ENCODE measurements around the gene CFP. TPM values are rescaled to one million over a fixed set of nuclear protein-coding genes. Genes with fewer than 3 reads are reported as not detected.

CFP gene
- total RNA-seq, 1 experiment from 2014 or later = 1.3 TPM

DNA sequence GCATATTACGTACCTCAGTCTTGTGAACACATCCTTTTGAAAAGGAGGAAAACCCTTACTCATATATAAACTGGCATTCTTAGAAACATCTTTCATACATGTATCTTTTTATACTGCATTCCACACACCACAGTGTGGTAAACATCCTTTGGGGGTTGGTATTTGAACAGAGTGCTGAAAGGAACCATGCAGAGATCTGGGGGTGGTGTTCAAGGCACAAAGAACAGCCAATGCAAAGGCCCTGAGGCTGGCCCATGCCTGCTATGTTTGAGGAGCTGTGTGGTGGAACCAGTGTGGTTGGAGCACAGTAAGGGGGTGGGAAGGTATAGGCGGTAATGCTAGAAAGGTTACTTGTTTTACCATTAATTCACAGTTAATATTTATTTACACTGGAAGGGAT is 18.6 kb upstream of the CFP start:
- Histone ChIP-seq H3K27me3 (ENCODE audit: insufficient read depth, low read length) (no peaks in the 10 kb centered on the region), H3K4me1 (ENCODE audit: control insufficient read depth in 1 of 2, insufficient read depth in 2 of 2, low read length in 2 of 2) (peaks cover 8 to 20% of the 10 kb centered on the region in 2 experiments; a peak in 3 of 4 replicates), H3K4me2 (ENCODE audit: low read length) (no peak overlapping the region), H3K27ac (ENCODE audit: low read depth, low read length) (no peak overlapping the region), H3K79me2 (ENCODE audit: insufficient read depth, low read length) (peaks cover 36% of the 10 kb centered on the region), H3K4me3 (replicated peaks in 1 of 2; ENCODE audit: low read depth in 1 of 2, low read length in 2 of 2) (no peak overlapping the region), H3K36me3 (ENCODE audit: control insufficient read depth in 1 of 2, insufficient read depth in 2 of 2, low read length in 2 of 2) (peaks cover 0 to 2% of the 10 kb centered on the region in 2 experiments; a peak in 3 of 4 replicates), H3K9me2 (ENCODE audit: insufficient read depth) (no peaks in the 10 kb centered on the region), H3K9me3 (ENCODE audit: control insufficient read depth in 1 of 2, insufficient read depth in 1 of 2, low read depth in 1 of 2, low read length in 2 of 2) (no peaks in the 10 kb centered on the region), H3K9ac (ENCODE audit: low read length) (no peak overlapping the region), H2AFZ (ENCODE audit: low read depth, low read length, poor library complexity, severe bottlenecking) (no peak overlapping the region), H4K20me1 (ENCODE audit: insufficient read depth) (no peaks in the 10 kb centered on the region)
- TF ChIP-seq YY1 (IDR thresholded peaks at IDR 0.05; ENCODE audit: extremely low read depth, insufficient replicate concordance, low read depth, low read length) = no peak
- no peak for TF ChIP-seq ZFX (IDR thresholded peaks at IDR 0.05)
- no peak for TF ChIP-seq SIN3A (IDR thresholded peaks at IDR 0.05; ENCODE audit: low read depth)
- TF ChIP-seq CBX3 (IDR thresholded peaks at IDR 0.05; ENCODE audit: low read depth) = no peak
- no peak for TF ChIP-seq EZH2 (IDR thresholded peaks at IDR 0.05)
- no peak for TF ChIP-seq EGR1 (IDR thresholded peaks at IDR 0.05; ENCODE audit: low read depth)
- TF ChIP-seq, protein P1, sequence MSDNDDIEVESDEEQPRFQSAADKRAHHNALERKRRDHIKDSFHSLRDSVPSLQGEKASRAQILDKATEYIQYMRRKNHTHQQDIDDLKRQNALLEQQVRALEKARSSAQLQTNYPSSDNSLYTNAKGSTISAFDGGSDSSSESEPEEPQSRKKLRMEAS (IDR thresholded peaks at IDR 0.05) = no peak
- no peak for TF ChIP-seq RAD21 (IDR thresholded peaks at IDR 0.05; ENCODE audit: low read depth)
- TF ChIP-seq JUND (IDR thresholded peaks at IDR 0.05) = no peak
- no peak for TF ChIP-seq TCF7L2 (IDR thresholded peaks at IDR 0.05; ENCODE audit: borderline replicate concordance, extremely low read depth, insufficient read depth, insufficient read length)
- no peak for TF ChIP-seq FOSL1 (IDR thresholded peaks at IDR 0.05; ENCODE audit: low read depth)
- no peak for TF ChIP-seq ELF1 (IDR thresholded peaks at IDR 0.05; ENCODE audit: borderline replicate concordance, low read depth)
- no peak for TF ChIP-seq POLR2A (IDR thresholded peaks at IDR 0.05; ENCODE audit: borderline replicate concordance, extremely low read depth, insufficient read depth, insufficient read length)
- no peak for TF ChIP-seq ZNF274 (IDR thresholded peaks at IDR 0.05; ENCODE audit: low read depth, low read length)
- no peak for TF ChIP-seq SP1 (IDR thresholded peaks at IDR 0.05; ENCODE audit: low read depth)
- TF ChIP-seq, protein P2, sequence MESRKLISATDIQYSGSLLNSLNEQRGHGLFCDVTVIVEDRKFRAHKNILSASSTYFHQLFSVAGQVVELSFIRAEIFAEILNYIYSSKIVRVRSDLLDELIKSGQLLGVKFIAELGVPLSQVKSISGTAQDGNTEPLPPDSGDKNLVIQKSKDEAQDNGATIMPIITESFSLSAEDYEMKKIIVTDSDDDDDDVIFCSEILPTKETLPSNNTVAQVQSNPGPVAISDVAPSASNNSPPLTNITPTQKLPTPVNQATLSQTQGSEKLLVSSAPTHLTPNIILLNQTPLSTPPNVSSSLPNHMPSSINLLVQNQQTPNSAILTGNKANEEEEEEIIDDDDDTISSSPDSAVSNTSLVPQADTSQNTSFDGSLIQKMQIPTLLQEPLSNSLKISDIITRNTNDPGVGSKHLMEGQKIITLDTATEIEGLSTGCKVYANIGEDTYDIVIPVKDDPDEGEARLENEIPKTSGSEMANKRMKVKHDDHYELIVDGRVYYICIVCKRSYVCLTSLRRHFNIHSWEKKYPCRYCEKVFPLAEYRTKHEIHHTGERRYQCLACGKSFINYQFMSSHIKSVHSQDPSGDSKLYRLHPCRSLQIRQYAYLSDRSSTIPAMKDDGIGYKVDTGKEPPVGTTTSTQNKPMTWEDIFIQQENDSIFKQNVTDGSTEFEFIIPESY (IDR thresholded peaks at IDR 0.05; ENCODE audit: extremely low read depth, insufficient replicate concordance, low read length) = no peak
- no peak for TF ChIP-seq EZH2phosphoT487 (IDR thresholded peaks at IDR 0.05; ENCODE audit: borderline replicate concordance)
- DNase-seq (ENCODE audit: low read depth, low spot score) = no peak
- ChIA-PET POLR2A (no interaction called here), CTCF (no interaction called here), RAD21 (ENCODE audit: low non-redundant PET in 1 of 2, low total read pairs in 2 of 2, uncharacterized antibody in 2 of 2, unreplicated experiment in 2 of 2) (no interaction called here)
- intact Hi-C loops (cut with micrococcal nuclease) = no loop called here
- no TSS peak for BruUV-seq (replicated peaks)
- ATAC-seq = no peak
